ENCODE results near the gene NECAB3. TPM values are rescaled to one million over a fixed set of nuclear protein-coding genes. Genes with fewer than 3 reads are reported as not detected.

NECAB3 gene
- total and polyA plus RNA-seq, 2 of the 4 experiments (the other 2 are of a cell fraction) = 8.6 to 28.4 TPM

- TF ChIP-seq MAZ (IDR thresholded peaks at IDR 0.05; ENCODE audit: borderline replicate concordance, low read depth, low read length) (peak; percentile 47; the same call in 1 of the 2 replicates), POLR2A (IDR thresholded peaks at IDR 0.05; ENCODE audit: low read depth, low read length) (peak; percentile 46), RAD21 (IDR thresholded peaks at IDR 0.05; ENCODE audit: low read length) (no peak)
These were observed 10.8 kb downstream of the NECAB3 start (continued) for GRCh38 chr20:33663161-33664084.

- Histone ChIP-seq H3K9me3 (ENCODE audit: control insufficient read depth, insufficient read depth, low read length) (no peaks in the 10 kb centered on the region), H3K27me3 (ENCODE audit: control insufficient read depth, insufficient read depth, low read length) (no peaks in the 10 kb centered on the region), H3K9ac (ENCODE audit: low read depth, low read length) (peak within 1 kb of the TSS; percentile 87), H3K18ac (ENCODE audit: low read depth, low read length) (no peak within 1 kb of the TSS), H3K4me3 (ENCODE audit: insufficient read depth, low read depth, low read length) (peak within 1 kb of the TSS; percentile 79), H4K8ac (ENCODE audit: low read depth in 2 of 2, low read length in 2 of 2) (peak within 1 kb of the TSS; percentile 90), H3K36me3 (ENCODE audit: control insufficient read depth, insufficient read depth, low read length) (peaks cover 16% of the 10 kb centered on the region; the same call in 1 of the 2 replicates), H2AFZ (replicated peaks; ENCODE audit: low read length, poor library complexity) (peak within 1 kb of the TSS; percentile 96), H2BK5ac (ENCODE audit: low read depth, low read length, poor library complexity, severe bottlenecking) (peak within 1 kb of the TSS; percentile 82), H2BK120ac (ENCODE audit: low read depth, low read length) (peak within 1 kb of the TSS; percentile 4), H4K5ac (ENCODE audit: low read depth, low read length) (peak within 1 kb of the TSS; percentile 32), H3K56ac (ENCODE audit: extremely low read depth, insufficient read depth, low read length) (peak within 1 kb of the TSS; percentile 25; the same call in 1 of the 2 replicates), H3K23ac (ENCODE audit: low read depth, low read length) (peak within 1 kb of the TSS; percentile 50), H3K4me2 (ENCODE audit: low read depth, low read length) (peak within 1 kb of the TSS; percentile 63), H4K91ac (ENCODE audit: insufficient read depth, low read depth, low read length) (peak within 1 kb of the TSS; percentile 81; the same call in 1 of the 2 replicates), H3K14ac (replicated peaks; ENCODE audit: low read depth, low read length) (peak within 1 kb of the TSS; percentile 79), H3K9me1 (ENCODE audit: insufficient read depth, low read length) (peaks cover 21% of the 10 kb centered on the region), H2AK9ac (replicated peaks; ENCODE audit: low read depth, low read length, poor library complexity) (peak within 1 kb of the TSS; percentile 93), H2AK5ac (ENCODE audit: low read depth, low read length) (peak within 1 kb of the TSS; percentile 84), H3K27ac (ENCODE audit: insufficient read depth, low read length) (peak within 1 kb of the TSS; percentile 93), H3K4me1 (ENCODE audit: control insufficient read depth, insufficient read depth, low read length) (peaks cover 14% of the 10 kb centered on the region), H2BK20ac (ENCODE audit: low read depth, low read length) (no peak within 1 kb of the TSS), H3K79me1 (ENCODE audit: low read depth in 1 of 2, low read length in 2 of 2) (peaks cover 7 to 40% of the 10 kb centered on the region in 2 experiments; a peak in 3 of 4 replicates), H2BK15ac (ENCODE audit: low read depth, low read length) (no peak within 1 kb of the TSS), H3K4ac (ENCODE audit: low read depth, low read length) (peak within 1 kb of the TSS; percentile 96), H4K20me1 (ENCODE audit: insufficient read depth, low read length) (no peaks in the 10 kb centered on the region)
- ChIA-PET POLR2A (ENCODE audit: unreplicated experiment) (no interaction called here), CTCF (interaction anchor here (2.2 kb wide), 1 partner anchor 9 kb away, joined by 6 read pairs; no protein-coding TSS in a partner anchor)
- dilution Hi-C loops (cut with HindIII; ENCODE audit: low sequenced_read_pairs, unreplicated experiment) = no loop called here
- intact Hi-C loops (cut with micrococcal nuclease) = loop anchor here (10.0 kb wide), 1 partner anchor 153 kb away; the partner anchor contains the start of gene CHMP4B
- in situ Hi-C loops (cut with MboI; ENCODE audit: low sequenced_read_pairs) = no loop called here
- 100% methylated on average over 2 of the region's 10 CpGs; no CpG with 5 or more reads in 1 of the 2 experiments for WGBS, 2 experiments (ENCODE audit: extremely low coverage in 2 of 2, insufficient read length in 1 of 2)
- DNase-seq (no peak), ATAC-seq (ENCODE audit: low read depth) (no peak)
- BruUV-seq (replicated peaks) = no TSS peak
- TF ChIP-seq MXI1 (IDR thresholded peaks at IDR 0.05; ENCODE audit: borderline replicate concordance, low read depth, low read length) (no peak), CHD1 (IDR thresholded peaks at IDR 0.05; ENCODE audit: low read depth, low read length) (no peak), ELK1 (IDR thresholded peaks at IDR 0.05; ENCODE audit: borderline replicate concordance, low read depth, low read length) (no peak), NFE2L2 (IDR thresholded peaks at IDR 0.05; ENCODE audit: low read depth, low read length) (no peak), SMC3 (IDR thresholded peaks at IDR 0.05; ENCODE audit: low read depth, low read length) (no peak), USF2 (IDR thresholded peaks at IDR 0.05; ENCODE audit: low read depth, low read length) (no peak), RCOR1 (IDR thresholded peaks at IDR 0.05; ENCODE audit: insufficient replicate concordance, low read length) (no peak), MAFK (IDR thresholded peaks at IDR 0.05; ENCODE audit: low read depth, low read length) (no peak), POLR2A (IDR thresholded peaks at IDR 0.05; ENCODE audit: low read depth, low read length) (no peak), BHLHE40 (IDR thresholded peaks at IDR 0.05; ENCODE audit: low read depth, low read length) (no peak), RFX5 (IDR thresholded peaks at IDR 0.05; ENCODE audit: low read depth, low read length) (no peak), FOS (IDR thresholded peaks at IDR 0.05; ENCODE audit: low read depth, low read length) (no peak), MAZ (IDR thresholded peaks at IDR 0.05; ENCODE audit: borderline replicate concordance, low read depth, low read length) (no peak)
These were observed 12.1 kb downstream of the NECAB3 start, which contains the start of gene C20orf144 for GRCh38 chr20:33662172-33662571. TSS of gene C20orf144 (plus strand) at chr20:33662327. CDS start at chr20:33662346, 19 bp downstream.

Data from IMR-90 (cell line).